HFFc6 (cell line): Measurements from ENCODE around the gene LRP5. TPM values are rescaled to one million over a fixed set of nuclear protein-coding genes. Genes with fewer than 3 reads are reported as not detected.

ENCODE experiments used
- DNase-seq: peaks from one replicate; pipeline ENCODE4 v3.0.0-alpha.2; 2018
- H3K27ac Mint-ChIP-seq: 2 replicates; pipeline ENCODE4 v1.8.0; 2020; ENCODE audit warnings: mild to moderate bottlenecking, mixed read lengths
- H3K27me3 Mint-ChIP-seq: 2 replicates; pipeline ENCODE4 v1.8.0; 2021; ENCODE audit warnings: mild to moderate bottlenecking, moderate library complexity, mixed read lengths; ENCODE audit not compliant: insufficient read depth
- H3K36me3 Mint-ChIP-seq: 2 replicates; pipeline ENCODE4 v1.8.0; 2021; ENCODE audit warnings: low read depth, mixed read lengths
- H3K4me1 Mint-ChIP-seq: 2 replicates; pipeline ENCODE4 v1.8.0; 2020; ENCODE audit warnings: low read depth, mixed read lengths
- H3K4me3 Mint-ChIP-seq: 2 replicates; pipeline ENCODE4 v1.8.0; 2020; ENCODE audit warnings: mild to moderate bottlenecking, moderate library complexity, mixed read lengths
- H3K9me3 Mint-ChIP-seq: 2 replicates; pipeline ENCODE4 v1.8.0; 2020; ENCODE audit warnings: mild to moderate bottlenecking, mixed read lengths
- CTCF ChIP-seq: fragments of 200-600 bp; sonication (generic); IDR thresholded peaks from 2 replicates; pipeline ENCODE4 v1.5.0; 2021; ENCODE audit warnings: antibody characterized with exemption, mild to moderate bottlenecking
- total RNA-seq, 6 experiments: library from RNA; stranded (reverse); fragmentation: NEBNext Ultra II Directional; extraction: Animal tissue kit (Norgen Biotek cat#: 25700); gene quantifications; 2 replicates in 1 of 6; 3 replicates in 5 of 6; pipeline ENCODE4 v1.2.3, GENCODE V29; 2021

Gene LRP5
- total RNA-seq, 6 experiments from 2014 or later, result 2.5 to 14.9 (median 3.8) TPM

GRCh38 chr11:68498321-68498720 lies 185.9 kb downstream of the LRP5 start:
- Mint-ChIP-seq H3K4me3 (no peak overlapping the region), H3K27ac (no peak overlapping the region), H3K9me3 (no peaks in the 10 kb centered on the region), H3K36me3 (no peaks in the 10 kb centered on the region), H3K27me3 (peaks cover under 1% of the 10 kb centered on the region; the same call in 1 of the 2 replicates), H3K4me1 (peaks cover 35% of the 10 kb centered on the region)
- DNase-seq, result no peak
- TF ChIP-seq CTCF, result no peak

Other genes starting within 250 kb of the LRP5 start
- gene CHKA, start 191.2 kb upstream of the LRP5 start, total RNA-seq, result 1 to 10 TPM; 6.8 to 9.2 (median 7.8) TPM
- gene KMT5B, start 99.3 kb upstream of the LRP5 start, total RNA-seq, result 10 to 100 TPM; 20.3 to 23.7 (median 22.4) TPM
- 100 to 1,000 TPM in 3 of 6 experiments, 10 to 100 TPM in 3; 88.4 to 126 (median 101) TPM for gene C11orf24, start 40.6 kb upstream of the LRP5 start, total RNA-seq
- gene PPP6R3, start 148.2 kb downstream of the LRP5 start, total RNA-seq, result 10 to 100 TPM; 62.5 to 72.0 (median 67.8) TPM